Cardiac septum (tissue), 1 donor: ENCODE measurements around the gene RBM8A. TPM values are rescaled to one million over a fixed set of nuclear protein-coding genes. Genes with fewer than 3 reads are reported as not detected.
"Not testable (repeated sequence)": the region's sequence is repeated elsewhere in the genome, so short reads cannot be mapped to it uniquely, and the experiment has no call there.

Source experiments
- DNase-seq: peaks from one replicate; pipeline ENCODE4 v3.0.0-alpha.2; 2020; ENCODE audit warnings: low spot score
- intact Hi-C: fragments of 100-400 bp; cut with DNase I; formaldehyde crosslinking; loops from one replicate; pipeline ENCODE4 v1.14.0; 2022
- total RNA-seq: library from RNA; stranded (reverse); fragmentation: NEBNext Ultra II Directional; extraction: Animal tissue kit (Norgen Biotek cat#: 25700); gene quantifications from one replicate; pipeline ENCODE4 v1.2.1, GENCODE V29; 2021
- donor health status: DM: no; HTN: no; CAD: no.

RBM8A gene
- total RNA-seq, 1 donor from 2014 or later: 74.2 TPM

- intact Hi-C loops: no loop called here
- DNase-seq: no peak
These were observed 5.0 kb downstream of the RBM8A start for GRCh38 chr1:145922266-145922665.

- intact Hi-C loops, DNase-seq: not testable (repeated sequence)
These were observed 7.0 kb downstream of the RBM8A start for GRCh38 chr1:145920297-145920696.

GRCh38 chr1:145918992-145919939 is 8.0 kb downstream of the RBM8A start:
- intact Hi-C loops: loop anchor here (5.0 kb wide), 2 partner anchors 72 to 88 kb away; partner anchors contain the start of gene NUDT17

GRCh38 chr1:145918144-145918991 is 8.9 kb downstream of the RBM8A start, which contains the start of gene PEX11B:
PEX11B (minus strand) TSS chr1:145918717; CDS start chr1:145918688, 29 bp downstream.
- peak; percentile 96 for DNase-seq
- intact Hi-C loops: loop anchor here (5.0 kb wide), 2 partner anchors 71 to 89 kb away; partner anchors contain the start of gene NUDT17

More at GRCh38 chr1:145918992-145919939, 8.0 kb downstream of the RBM8A start:
- DNase-seq: peak; percentile 80

GRCh38 chr1:145917595-145917994 is 9.7 kb downstream of the RBM8A start:
- DNase-seq: no peak
- intact Hi-C loops: loop anchor here (5.0 kb wide), 2 partner anchors 70 to 90 kb away; partner anchors contain the start of gene NUDT17

- DNase-seq: no peak
- intact Hi-C loops: loop anchor here (5.0 kb wide), 2 partner anchors 69 to 91 kb away; partner anchors contain the start of gene NUDT17
These were observed 10.5 kb downstream of the RBM8A start for GRCh38 chr1:145916745-145917144.

- no peak for DNase-seq
- intact Hi-C loops: no loop called here
These were observed 15.1 kb downstream of the RBM8A start for GRCh38 chr1:145912128-145912641.

- no peak for DNase-seq
- intact Hi-C loops: no loop called here
These were observed 18.6 kb downstream of the RBM8A start for GRCh38 chr1:145908653-145909052.

- intact Hi-C loops: no loop called here
- no peak for DNase-seq
These were observed 20.1 kb downstream of the RBM8A start for GRCh38 chr1:145906954-145907753.

GRCh38 chr1:145901312-145902021 is 25.8 kb downstream of the RBM8A start:
- intact Hi-C loops: no loop called here
- no peak for DNase-seq

GRCh38 chr1:145898756-145899155 is 28.5 kb downstream of the RBM8A start:
- DNase-seq: no peak
- intact Hi-C loops: no loop called here

GRCh38 chr1:145897969-145898368 is 29.3 kb downstream of the RBM8A start:
- no peak for DNase-seq
- intact Hi-C loops: no loop called here

- no peak for DNase-seq
- intact Hi-C loops: no loop called here
These were observed 31.8 kb downstream of the RBM8A start for GRCh38 chr1:145895471-145895870.

GRCh38 chr1:145893306-145894055 is 33.8 kb downstream of the RBM8A start:
- intact Hi-C loops: loop anchor here (2.0 kb wide), 2 partner anchors 67 to 117 kb away; no protein-coding TSS in a partner anchor
- DNase-seq: no peak

GRCh38 chr1:145892486-145893087 is 34.7 kb downstream of the RBM8A start:
- DNase-seq: no peak
- intact Hi-C loops: loop anchor here (1.0 to 2.0 kb wide), 3 partner anchors 18 to 118 kb away; partner anchors contain the start of gene ITGA10

- DNase-seq: peak; percentile 93
- intact Hi-C loops: loop anchor here (1.0 to 2.0 kb wide), 3 partner anchors 18 to 119 kb away; partner anchors contain the start of gene ITGA10
These were observed 35.4 kb downstream of the RBM8A start for GRCh38 chr1:145891587-145892485.
